ENCODE data around the gene CGB5.
"Not testable (repeated sequence)": the region's sequence is repeated elsewhere in the genome, so short reads cannot be mapped to it uniquely, and the experiment has no call there.

CGB5 gene

GRCh38 chr19:49043548-49043947 lies at the start of gene CGB5:
CGB5 (plus strand) TSS chr19:49043848; CDS start chr19:49044210, 362 bp downstream.
- DNase-seq = not testable (repeated sequence)

- no peak for DNase-seq
These were observed 49.6 kb upstream of the CGB5 start for GRCh38 chr19:48994035-48994386.

- peak; percentile 83 for DNase-seq
These were observed 45.7 kb upstream of the CGB5 start for GRCh38 chr19:48997972-48998371.

- peak; percentile 69 for DNase-seq
These were observed 43.9 kb upstream of the CGB5 start for GRCh38 chr19:48999481-49000325.

GRCh38 chr19:49004133-49004532 lies 39.5 kb upstream of the CGB5 start:
- no peak for DNase-seq

GRCh38 chr19:49004964-49005614 lies 38.6 kb upstream of the CGB5 start:
- DNase-seq = no peak

- DNase-seq = no peak
These were observed 36.7 kb upstream of the CGB5 start for GRCh38 chr19:49006905-49007304.

GRCh38 chr19:49009828-49010227 lies 33.8 kb upstream of the CGB5 start:
- no peak for DNase-seq

GRCh38 chr19:49010453-49010852 lies 33.2 kb upstream of the CGB5 start:
- no peak for DNase-seq

GRCh38 chr19:49011194-49011593 lies 32.5 kb upstream of the CGB5 start:
- no peak for DNase-seq

GRCh38 chr19:49014123-49014869 lies 29.4 kb upstream of the CGB5 start:
- no peak for DNase-seq

GRCh38 chr19:49014870-49015255 lies 28.8 kb upstream of the CGB5 start:
- no peak for DNase-seq

GRCh38 chr19:49016067-49016839 lies 27.4 kb upstream of the CGB5 start:
- DNase-seq = no peak

- DNase-seq = no peak
These were observed 26.5 kb upstream of the CGB5 start, which contains the start of gene LHB for GRCh38 chr19:49017041-49017665. LHB (minus strand) TSS chr19:49017091; CDS start chr19:49017081, 10 bp downstream.

GRCh38 chr19:49017666-49018351 lies 25.8 kb upstream of the CGB5 start:
- peak; percentile 84 for DNase-seq

GRCh38 chr19:49018388-49019241 lies 25.0 kb upstream of the CGB5 start:
- peak; percentile 65 for DNase-seq

GRCh38 chr19:49019242-49019932 lies 24.3 kb upstream of the CGB5 start:
- DNase-seq = peak; percentile 72

GRCh38 chr19:49020342-49020741 lies 23.3 kb upstream of the CGB5 start:
- no peak for DNase-seq

- peak; percentile 75 for DNase-seq
These were observed 22.4 kb upstream of the CGB5 start for GRCh38 chr19:49020931-49021895.

Data from OCI-M1 (cell line).